GM10248 (cell line): ENCODE data around the gene PKN2.

Experiments used
- CTCF ChIA-PET: fragments of 300-600 bp; sonication (Branson Sonifier 250); formaldehyde crosslinking; extraction: SDS; loops from one replicate; lab custom pipeline; 2021; ENCODE audit warnings: antibody characterized with exemption; lab: Yijun Ruan, JAX
- POLR2A ChIA-PET: fragments of 350-650 bp; sonication (Branson Sonifier 250); formaldehyde crosslinking; extraction: SDS; loops from one replicate; lab custom pipeline; 2020; ENCODE audit warnings: antibody characterized with exemption; lab: Yijun Ruan, JAX
- DNase-seq: peaks from one replicate; pipeline ENCODE4 v3.0.0; 2012; ENCODE audit errors: extremely low spot score
- CTCF ChIP-seq: IDR thresholded peaks from 2 replicates; pipeline ENCODE4 v1.5.1; 2012; ENCODE audit warnings: mild to moderate bottlenecking, low read depth; ENCODE audit errors: extremely low read depth, missing control alignments, control extremely low read depth

PKN2 gene

GRCh38 chr1:88883156-88883555 is 199.1 kb downstream of the PKN2 start:
- ChIA-PET POLR2A (interaction anchor here (0.8 kb wide), 1 partner anchor 8 kb away, joined by 3 read pairs; the partner anchor contains the start of gene GTF2B), CTCF (interaction anchor here (1.6 kb wide), 1 partner anchor 228 kb away, joined by 5 read pairs; no protein-coding TSS in a partner anchor)
- TF ChIP-seq CTCF, result no peak
- DNase-seq, result no peak
